Iris pigment epithelial cell (primary cell): Measurements from ENCODE around the gene GTF3C5.

Experiments
- DNase-seq: peaks from one replicate; pipeline ENCODE4 v3.0.0-alpha.2; 2011; ENCODE audit warnings: low read depth

The GTF3C5 gene

DNA sequence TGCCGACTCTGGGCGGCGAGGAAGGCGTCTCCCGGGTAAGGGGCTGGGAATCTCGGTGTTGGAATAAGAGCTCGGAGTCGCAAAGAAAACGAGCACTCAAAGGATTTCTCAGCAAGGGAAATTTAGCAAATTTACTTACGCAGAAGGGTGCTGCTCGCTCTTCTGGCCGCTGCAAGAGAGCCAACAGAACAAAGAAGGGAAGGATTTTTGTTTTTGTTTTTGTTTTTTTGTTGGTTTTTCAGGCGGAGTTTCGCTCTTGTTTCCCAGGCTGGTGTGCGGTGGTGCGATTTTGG, 279 bp downstream of the GTF3C5 start:
- peak; percentile 8 for DNase-seq

DNA sequence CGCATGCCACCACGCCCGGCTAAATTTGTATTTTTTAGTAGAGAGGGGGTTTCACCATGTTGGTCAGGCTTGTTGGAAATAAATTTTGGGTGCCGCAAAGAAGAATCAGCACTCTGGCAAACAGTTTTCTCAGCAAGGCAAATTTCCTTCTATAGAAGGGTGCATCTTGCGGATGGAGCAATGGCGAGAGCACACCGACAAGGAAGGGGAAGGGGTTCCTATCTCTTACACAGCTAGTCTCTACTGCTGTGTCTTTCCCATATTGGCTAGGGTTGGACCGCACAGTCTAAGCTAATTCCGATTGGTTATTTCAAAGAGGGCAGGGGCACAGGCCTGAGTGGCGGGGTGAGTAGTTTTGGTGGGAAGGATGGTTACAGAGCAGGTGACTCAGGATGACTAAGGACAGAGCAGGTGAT, 707 bp downstream of the GTF3C5 start:
- DNase-seq: no peak

DNA sequence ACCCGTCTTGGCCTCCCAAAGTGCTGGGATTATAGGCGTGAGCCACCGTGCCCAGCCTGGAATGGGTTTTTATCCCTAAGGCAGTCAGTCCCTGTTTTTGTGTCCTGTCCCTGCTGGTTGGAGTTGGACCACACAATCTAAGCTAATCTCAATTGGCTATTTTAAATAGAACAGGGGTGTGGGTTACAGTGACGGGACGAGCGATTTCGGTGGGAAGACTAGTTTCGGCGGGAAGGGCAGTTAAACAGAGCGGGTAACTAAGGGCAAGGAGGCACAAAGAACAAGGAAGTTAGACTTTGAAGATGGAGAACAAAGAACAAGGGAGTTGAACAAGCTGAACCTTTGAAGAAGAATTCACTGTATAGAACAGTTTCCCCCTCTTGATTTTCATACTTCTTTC, 1.4 kb downstream of the GTF3C5 start:
- no peak for DNase-seq

DNA sequence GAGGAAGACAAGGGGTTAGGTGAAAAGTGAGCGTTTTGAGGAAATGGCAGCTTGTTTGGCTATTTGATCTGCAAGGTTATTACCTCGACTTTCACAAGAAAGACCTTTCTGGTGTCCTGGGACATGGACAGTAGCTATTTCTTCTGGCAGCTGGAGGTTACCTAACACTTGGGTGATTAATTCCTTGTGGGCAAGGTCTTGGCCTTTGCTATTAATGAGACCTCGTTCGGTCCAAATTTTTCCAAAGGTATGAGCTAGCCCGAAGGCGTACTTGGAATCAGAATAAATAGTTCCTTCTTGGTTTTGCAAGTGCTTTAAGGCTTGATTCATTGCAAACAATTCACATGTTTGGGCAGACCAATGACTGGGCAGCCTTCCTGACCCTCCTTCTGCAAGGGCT, 4.9 kb downstream of the GTF3C5 start:
- DNase-seq: no peak

DNA sequence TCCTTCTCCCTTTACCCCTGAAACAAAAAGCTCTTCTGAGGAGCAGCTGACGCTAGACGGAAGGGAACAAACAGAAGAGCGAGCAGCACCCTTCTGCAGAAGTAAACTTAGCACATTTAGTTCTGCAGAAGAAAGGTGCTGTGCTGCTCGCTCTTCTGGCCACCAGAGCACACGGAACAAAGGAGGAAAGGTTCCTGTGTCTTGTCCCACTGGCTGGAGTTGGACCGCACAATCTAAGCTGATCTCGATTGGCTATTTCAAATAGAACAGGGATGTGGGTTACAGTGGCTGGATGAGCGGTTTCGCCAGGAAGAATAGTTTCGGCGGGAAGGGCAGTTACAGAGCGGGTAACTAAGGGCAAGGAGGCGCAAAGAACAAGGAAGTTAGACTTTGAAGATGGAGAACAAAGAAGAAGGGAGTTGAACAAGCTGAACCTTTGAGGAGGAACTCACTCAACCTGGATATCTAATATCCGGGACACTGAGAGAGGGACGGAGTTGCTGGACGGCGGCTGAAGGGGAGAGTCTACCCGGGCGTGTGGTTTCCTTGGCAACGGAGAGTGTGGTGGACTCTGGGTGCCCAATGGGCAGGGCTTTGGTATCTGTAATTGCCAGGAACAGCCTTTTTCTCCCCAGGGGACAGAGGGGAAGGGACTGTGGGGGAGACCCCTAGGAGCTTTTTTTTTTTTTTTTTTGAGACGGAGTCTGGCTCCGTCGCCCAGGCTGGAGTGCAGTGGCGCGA, 7.1 kb downstream of the GTF3C5 start:
- DNase-seq: no peak

- DNase-seq: peak; percentile 53
These were observed 10.2 kb downstream of the GTF3C5 start for GRCh38 chr9:133040892-133041479.

DNA sequence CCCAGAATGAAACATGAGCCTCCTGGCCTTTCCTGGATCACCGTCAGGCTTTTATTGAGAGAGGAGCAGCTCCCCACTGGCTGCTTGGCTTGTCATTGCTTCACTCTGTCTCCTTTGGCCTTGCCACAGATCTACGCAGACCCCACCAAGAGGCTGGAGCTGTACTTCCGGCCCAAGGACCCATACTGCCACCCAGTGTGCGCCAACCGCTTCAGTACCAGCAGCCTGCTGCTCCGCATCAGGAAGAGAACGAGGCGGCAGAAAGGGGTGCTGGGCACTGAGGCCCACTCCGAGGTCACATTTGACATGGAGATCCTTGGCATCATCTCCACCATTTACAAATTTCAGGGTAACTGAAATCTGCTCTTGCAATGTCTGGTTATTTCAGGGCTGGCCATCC, 11.2 kb downstream of the GTF3C5 start:
- no peak for DNase-seq

DNA sequence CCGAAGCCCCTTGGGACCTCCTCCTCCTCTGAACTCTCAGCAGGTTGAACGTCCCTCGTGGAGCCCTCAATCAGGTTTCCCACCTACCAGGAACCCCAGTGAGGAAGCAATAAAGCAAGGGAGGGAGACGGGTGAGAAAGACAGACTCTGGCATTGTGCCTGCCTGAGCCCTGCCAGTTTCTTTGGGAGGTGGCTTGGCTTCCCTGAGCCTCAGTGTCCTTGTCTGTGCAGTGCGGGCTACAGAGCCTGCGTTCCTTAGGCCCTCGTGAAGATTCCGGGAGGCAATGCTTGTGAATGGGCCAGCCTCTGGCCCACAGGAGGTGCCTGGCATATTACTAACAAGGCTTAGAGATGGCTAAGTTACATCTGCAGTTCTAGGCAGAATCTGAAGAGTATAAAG, 11.9 kb downstream of the GTF3C5 start:
- DNase-seq: no peak

DNA sequence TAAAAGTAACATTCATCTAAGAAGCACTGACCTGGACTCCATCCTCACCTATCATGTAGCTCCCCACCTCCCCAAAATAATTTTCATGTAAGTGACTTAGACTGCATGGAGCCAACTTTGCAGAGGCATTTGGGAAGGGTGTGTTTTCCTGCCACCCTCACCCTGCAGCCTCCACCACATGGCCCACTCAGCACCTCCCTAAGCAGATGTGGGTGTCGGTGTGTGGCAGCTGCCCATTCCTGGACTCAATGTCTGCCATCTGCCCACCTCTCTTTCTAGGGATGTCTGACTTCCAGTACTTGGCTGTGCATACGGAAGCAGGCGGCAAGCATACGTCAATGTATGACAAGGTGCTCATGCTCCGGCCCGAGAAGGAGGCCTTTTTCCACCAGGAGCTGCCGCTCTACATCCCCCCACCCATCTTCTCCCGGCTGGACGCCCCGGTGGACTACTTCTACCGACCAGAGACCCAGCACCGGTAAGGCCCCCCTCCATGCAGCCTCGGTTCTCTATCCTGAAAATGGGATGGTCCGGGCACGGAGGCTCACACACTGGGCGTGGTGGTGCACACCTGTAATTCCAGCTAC, 12.7 kb downstream of the GTF3C5 start:
- no peak for DNase-seq

DNA sequence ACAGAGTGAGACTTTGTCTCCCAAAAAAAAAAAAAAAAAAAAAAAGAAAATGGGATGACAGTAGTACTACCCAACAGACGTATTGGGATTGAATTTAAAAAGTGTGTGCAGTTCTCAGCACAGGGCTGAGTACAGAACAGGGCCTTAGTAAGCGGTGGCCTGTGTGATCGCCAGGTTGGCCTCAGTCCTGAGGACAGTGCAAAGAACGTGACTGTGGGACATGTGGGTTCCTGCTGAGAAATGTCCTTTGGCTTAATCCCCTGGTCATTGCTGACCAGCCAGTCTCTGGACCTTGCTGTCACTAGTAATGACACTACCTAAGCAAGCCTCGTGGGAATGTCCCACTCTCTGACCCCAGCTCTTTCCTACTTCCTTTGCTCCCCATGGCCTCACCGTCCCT, 13.3 kb downstream of the GTF3C5 start:
- no peak for DNase-seq

- DNase-seq: no peak
These were observed 13.9 kb downstream of the GTF3C5 start for GRCh38 chr9:133044661-133045060.

DNA sequence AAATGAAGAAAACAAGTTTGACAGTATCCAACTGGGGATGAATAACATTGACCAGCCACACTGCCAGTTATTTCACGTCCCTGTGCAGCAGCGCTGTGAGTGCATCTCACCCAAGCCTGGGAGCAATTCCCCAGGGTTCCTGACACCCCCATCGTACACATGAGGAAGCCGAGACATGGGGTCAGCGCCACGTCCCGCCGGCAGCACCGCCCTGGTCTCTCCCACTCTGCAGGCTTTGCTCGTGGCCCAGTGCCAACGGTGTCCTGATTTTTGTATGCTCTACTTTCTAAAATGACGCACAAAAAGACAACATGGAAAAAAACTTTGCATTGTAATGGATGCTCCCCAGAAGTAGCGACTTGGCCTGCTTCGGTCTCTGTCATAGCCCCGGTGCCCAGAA, 14.3 kb downstream of the GTF3C5 start:
- DNase-seq: no peak

DNA sequence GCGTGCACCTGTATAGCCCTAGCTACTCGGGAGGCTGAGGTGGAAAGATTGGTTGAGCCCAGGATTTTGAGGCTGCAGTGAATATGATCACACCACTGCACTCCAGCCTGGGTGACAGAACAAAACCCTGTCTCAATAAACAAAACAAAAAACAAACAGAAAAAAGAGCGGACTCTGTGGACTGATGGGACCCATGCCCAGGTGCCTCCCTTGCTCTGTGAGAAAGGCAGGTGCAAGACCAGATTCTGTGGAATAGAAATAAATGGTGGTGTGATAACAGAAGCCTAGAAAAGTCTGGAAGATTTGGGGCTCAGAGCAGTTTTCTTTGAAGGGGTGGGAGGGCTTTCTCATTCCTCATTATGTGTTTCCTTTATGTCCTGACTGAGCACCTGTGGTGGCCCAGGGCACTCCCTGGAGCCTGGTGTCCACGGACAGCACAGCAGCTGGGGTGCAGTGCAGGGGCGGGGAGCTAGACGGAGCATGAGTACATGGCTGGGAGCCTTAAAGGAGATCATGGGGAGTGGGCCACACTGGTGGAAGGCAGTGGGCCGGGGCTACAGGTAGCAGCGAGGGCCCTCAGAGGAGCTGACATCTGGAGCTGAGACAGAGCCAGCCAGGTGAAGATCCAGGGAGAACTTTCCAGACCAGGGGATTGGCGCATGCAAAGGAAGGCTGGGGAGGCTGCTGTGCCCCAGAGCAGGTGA, 15.6 kb downstream of the GTF3C5 start:
- DNase-seq: no peak

GRCh38 chr9:133046900-133047295, 16.1 kb downstream of the GTF3C5 start:
- no peak for DNase-seq

GRCh38 chr9:133048595-133048994, 17.8 kb downstream of the GTF3C5 start:
- DNase-seq: peak; percentile 29

DNA sequence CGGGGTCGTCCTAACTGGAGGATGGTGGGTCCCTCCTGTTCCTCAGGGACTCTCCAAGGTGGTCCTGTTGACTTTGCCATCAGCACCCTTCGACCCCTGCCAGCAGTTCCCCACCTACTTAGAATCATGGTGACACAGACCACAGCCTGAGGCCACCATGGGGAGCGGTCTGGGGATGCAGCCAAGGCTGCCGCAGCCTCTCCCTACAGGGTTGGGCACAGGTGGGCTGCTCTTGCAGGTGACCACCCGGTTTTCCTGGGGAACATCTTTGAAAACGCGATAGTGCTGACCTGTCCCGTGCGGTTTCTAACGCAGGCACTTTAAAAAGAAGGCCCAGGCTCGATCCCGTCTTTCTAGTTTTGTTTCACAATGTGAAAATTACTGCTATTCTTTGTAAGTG, 18.2 kb downstream of the GTF3C5 start:
- no peak for DNase-seq

- DNase-seq: peak; percentile 19
These were observed 19.3 kb downstream of the GTF3C5 start for GRCh38 chr9:133050142-133050541.

GRCh38 chr9:133050781-133051180, 20.0 kb downstream of the GTF3C5 start:
- DNase-seq: no peak

DNA sequence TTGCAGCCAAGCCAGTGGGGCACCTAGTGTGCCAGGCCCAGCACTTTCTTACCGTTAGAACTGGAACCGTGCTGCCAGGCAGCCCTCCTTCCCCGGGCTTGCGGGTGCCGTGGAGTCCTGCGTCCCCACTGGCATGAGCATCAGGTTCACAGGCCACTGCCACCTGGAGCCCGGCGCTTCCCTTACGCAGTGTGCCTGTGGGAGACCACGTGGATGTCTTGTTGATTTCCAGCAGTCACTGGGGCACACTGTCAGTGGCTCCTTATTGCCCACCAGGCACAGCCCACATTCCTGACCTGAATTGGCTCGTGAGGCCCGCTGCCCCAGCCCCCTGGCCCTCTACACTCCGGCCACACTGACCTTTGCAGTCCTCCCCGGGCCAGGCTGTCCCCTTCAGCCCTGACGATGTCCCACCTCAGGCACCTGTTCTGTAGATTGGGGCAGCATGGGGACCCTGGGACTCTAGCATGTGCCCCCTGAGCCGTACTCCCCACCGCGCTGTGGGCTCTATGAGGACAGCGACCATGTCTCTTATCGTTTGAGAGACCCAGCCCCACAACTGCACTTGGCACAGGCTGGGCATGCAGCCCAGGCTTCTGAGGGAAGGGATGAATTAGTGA, 20.6 kb downstream of the GTF3C5 start:
- DNase-seq: no peak

GRCh38 chr9:133051966-133052539, 21.3 kb downstream of the GTF3C5 start:
- no peak for DNase-seq

GRCh38 chr9:133054194-133054890, 23.5 kb downstream of the GTF3C5 start:
- DNase-seq: no peak

- peak; percentile 41 for DNase-seq
These were observed 24.2 kb downstream of the GTF3C5 start for GRCh38 chr9:133054966-133055365.
